ENCODE results near the gene MMRN2.

DNA sequence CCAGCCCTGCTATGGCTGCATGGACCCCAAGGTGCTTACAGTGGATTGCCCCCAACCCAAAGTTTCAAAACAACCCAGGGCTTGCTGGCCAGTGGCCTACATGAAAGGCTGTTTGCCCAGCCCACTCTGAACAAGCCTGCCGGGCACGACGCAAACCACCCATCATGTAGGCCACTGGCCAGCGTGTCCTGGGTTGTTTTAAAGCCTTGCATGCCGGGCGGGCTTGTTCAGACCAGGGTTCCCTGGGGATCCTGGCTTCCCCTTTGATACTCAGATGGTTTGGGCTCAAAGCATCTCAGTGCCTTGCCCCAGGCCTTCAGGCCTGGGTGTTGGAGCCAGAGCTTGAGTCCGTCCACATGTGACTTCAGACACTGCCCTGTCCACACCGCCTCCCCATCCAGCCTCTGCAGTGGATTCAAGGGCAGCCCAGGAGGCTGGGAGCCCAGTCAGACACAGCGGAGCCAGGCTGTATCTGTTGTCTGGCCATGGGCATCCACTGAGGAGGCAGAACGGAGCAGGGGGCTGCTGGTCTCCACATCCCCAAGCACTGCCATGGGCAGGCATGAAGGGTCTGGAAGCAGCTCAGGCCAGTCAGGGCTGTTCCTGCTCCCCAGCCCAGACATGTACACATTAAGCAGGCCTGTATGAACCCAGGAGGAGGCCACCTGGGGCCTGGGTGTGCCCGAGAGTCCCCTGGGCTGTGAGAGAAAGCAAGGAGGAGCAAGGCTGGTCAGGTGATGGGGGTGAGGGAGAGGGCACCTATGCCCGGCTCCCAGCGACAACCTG, 6.8 kb upstream of the MMRN2 start:
- TF ChIP-seq POLR2A (IDR thresholded peaks at IDR 0.05; ENCODE audit: low read depth, low read length) (no peak), TAF1 (IDR thresholded peaks at IDR 0.05; ENCODE audit: borderline replicate concordance, low read depth, low read length) (no peak)
